ENCODE results near the gene WDR7.
"Not testable (repeated sequence)": the region's sequence is repeated elsewhere in the genome, so short reads cannot be mapped to it uniquely, and the experiment has no call there.

The WDR7 gene

GRCh38 chr18:56654280-56654679 is 3.1 kb downstream of the WDR7 start:
- not testable (repeated sequence) for DNase-seq (ENCODE audit: low read depth in 2 of 2)

DNA sequence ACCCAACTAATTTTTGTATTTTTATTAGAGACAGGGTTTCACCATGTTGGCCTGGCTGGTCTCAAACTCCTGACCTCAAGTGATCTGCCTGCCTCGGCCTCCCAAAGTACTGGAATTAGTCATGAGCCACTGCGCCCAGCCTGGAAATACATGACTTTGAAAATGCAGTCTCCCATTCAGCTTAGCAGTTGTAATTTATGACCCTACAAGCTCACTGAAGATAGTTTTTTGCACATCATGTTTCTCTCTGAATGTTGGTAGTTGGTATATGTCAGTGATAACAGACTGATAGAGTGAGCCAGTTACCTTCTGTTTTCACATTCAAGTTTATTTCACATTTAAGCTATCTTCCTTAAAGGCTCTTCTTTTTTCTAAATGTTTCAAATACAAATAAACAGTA is 7.1 kb downstream of the WDR7 start:
- no peak for DNase-seq (ENCODE audit: low read depth in 2 of 2)

DNA sequence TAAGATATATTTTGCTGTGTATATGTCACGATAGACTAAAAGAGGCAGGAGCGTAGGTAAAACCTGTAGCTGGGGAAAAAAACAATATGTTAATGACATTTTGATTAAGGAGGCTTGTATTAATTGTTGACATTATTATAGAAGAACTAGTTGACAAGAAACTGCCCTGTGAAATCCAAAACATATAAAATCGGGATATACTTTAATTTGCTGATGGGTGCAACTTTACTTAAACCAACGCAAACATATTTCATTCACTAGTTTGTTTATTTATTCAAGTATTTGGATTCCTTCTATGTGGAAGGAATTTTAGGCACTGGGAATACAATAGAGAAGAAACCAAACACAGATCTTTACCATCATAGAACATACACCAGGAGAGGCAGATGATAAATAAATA is 8.0 kb downstream of the WDR7 start:
- no peak for DNase-seq (ENCODE audit: low read depth in 2 of 2)

DNA sequence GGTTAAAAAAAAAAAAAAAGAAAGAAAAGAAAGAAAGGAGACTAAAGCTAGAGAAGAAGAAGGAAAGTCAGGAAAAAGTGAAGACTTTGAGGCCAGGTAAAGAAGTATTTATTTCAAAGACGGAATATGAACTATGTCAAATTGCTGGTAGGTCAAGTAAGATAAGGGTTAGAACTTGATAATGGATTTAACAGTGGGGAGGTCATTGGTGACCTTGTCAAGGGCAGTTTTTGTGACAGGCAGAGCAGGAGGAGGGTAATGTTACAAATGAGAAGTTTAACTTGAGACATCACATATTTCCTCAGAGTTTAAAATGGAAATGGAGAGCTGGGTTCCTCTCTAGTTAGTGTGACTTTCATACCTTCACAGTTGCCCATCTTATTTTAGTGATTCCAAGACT is 9.5 kb downstream of the WDR7 start:
- DNase-seq (ENCODE audit: low read depth in 2 of 2) = no peak

DNA sequence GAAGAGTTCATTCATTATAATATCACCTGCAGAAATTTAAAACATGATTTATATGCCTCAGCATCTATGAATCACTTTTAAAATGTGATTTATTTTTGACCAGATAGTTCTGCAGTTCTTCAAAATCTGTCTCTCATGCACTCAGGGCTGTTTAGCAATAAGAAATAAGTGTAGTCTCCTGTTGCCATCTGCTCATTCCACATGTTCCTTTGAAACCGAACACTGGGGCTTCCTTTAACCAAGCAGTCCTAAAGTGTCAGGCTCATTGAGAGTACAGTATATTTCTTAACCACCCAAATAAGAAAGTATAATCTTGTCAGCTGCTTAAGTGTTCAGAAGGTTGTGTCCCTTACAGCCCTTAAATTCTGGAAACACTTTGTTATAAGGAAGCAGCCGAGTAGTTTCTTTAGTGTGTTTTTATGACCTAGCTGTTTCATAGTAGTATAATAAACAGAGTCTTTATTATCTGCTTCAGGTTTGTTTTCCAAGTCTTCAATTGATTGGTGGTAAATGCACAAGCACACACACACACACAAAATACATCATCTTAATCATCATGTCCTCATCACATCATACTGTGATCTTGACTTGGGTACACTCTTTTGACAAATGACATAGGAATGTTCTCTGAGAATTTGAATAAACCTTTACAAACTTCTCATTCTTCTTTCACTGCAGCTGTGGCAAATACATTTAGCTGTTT is 10.4 kb downstream of the WDR7 start:
- no peak for DNase-seq (ENCODE audit: low read depth in 2 of 2)

DNA sequence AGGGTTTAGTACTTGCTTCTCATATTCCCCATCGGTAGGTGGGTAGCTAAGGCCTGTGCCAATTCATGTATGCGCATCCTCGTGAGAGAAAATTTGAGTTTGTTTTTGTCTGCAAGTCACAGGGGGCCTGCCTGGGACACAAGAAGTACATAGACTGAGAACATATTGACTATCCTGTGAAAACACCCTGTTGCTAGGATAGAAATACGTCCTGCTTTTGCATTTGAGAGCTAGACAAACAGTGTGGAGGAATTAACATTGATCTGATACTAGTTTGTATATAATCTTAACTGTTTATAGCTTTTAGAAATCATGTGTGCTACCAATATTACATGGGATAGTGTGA is 10.9 kb downstream of the WDR7 start:
- no peak for DNase-seq (ENCODE audit: low read depth in 2 of 2)

GRCh38 chr18:56662502-56662901 is 11.3 kb downstream of the WDR7 start:
- no peak for DNase-seq (ENCODE audit: low read depth in 2 of 2)

- no peak for DNase-seq (ENCODE audit: low read depth in 2 of 2)
Observed at GRCh38 chr18:56662902-56663301, 11.7 kb downstream of the WDR7 start.

DNA sequence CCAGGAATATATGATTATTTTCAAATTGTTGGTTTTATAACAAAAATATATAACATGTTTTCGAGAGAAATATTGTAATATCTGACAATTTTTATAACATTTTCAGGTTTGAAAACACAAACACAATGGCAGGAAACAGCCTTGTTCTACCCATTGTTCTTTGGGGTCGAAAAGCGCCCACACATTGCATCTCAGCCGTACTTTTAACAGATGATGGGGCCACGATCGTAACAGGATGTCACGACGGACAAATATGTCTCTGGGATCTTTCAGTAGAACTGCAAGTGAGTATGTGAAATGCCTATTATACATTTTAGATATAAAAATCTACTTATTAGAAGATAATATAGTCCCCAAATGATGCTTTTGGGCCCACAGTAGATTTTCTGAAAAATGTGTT is 21.2 kb downstream of the WDR7 start:
- no peak for DNase-seq (ENCODE audit: low read depth in 2 of 2)

- no peak for DNase-seq (ENCODE audit: low read depth in 2 of 2)
Observed at GRCh38 chr18:56672981-56673380, 21.8 kb downstream of the WDR7 start.

DNA sequence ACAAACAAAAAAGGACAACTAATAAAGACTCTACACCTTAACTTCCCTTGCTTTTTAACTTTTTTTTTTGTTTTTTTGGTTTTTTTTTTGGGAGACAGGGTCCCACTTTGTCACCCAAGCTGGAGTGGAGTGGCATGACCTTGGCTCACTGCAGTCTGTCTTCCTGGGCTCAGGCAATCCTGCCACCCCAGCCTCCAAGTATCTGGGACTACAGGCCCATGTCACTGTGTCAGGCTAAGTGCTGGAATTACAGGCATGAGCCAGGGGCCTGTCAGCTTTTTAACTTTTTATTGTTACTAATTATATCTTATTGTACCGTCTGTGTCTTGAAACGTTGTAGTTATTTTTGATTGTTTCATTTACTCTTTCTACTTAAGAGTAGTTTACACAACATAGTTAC is 25.5 kb downstream of the WDR7 start:
- DNase-seq (ENCODE audit: low read depth in 2 of 2) = no peak

DNA sequence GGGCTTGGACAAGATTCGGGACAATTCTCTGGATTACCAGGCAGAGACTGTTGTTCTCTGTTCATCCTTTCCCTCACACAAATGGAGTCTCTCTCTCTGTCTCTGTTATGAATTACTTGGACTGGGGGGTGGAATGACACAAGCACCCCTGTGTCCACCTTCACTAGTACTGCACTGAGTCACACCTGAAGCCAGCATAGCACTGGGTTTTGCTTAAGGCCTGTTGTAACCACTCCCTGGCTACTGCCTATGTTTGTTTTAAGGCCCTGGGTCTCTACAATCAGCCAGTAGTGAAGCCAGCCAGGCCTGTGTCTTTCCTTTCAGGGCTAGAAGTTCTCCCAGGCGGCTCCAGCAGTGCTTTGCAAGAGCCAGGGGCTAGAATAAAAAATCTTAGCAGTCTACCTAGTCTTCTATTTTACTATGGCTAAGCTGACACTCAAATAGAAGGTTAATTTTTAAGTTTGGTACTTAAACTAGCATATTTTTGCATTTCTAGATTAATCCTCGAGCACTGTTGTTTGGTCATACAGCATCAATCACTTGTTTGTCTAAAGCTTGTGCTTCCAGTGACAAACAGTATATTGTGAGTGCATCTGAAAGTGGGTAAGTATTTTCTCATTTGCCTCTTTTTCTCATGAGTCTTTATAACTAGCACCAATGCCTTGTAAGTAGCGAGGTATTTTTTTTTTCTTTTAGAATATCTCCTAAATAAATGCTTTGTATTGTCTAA is 27.8 kb downstream of the WDR7 start:
- DNase-seq (ENCODE audit: low read depth in 2 of 2) = no peak

GRCh38 chr18:56684277-56684676 is 33.1 kb downstream of the WDR7 start:
- no peak for DNase-seq (ENCODE audit: low read depth in 2 of 2)

- DNase-seq (ENCODE audit: low read depth in 2 of 2) = no peak
Observed at GRCh38 chr18:56691530-56691929, 40.4 kb downstream of the WDR7 start.

GRCh38 chr18:56696966-56697365 is 45.8 kb downstream of the WDR7 start:
- DNase-seq (ENCODE audit: low read depth in 2 of 2) = no peak

DNA sequence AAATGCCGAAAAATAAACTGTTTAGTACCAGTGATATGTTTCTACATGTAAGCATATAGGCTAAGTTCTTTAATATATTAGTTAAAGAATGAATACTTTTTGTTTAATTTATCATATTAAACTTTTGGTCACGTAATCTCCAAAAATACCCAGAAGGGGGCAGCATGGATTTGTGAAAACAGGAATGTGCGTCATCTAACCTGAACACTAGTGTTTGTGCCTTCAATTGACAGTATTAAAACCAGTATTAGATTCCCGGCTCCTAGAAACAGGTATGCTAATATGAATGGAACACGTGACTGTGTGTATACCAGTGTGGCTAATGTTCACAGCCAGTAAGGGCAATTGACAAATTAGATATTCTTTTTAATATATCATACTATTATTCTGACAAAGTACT is 51.8 kb downstream of the WDR7 start:
- DNase-seq (ENCODE audit: low read depth in 2 of 2) = no peak

GRCh38 chr18:56709463-56709862 is 58.3 kb downstream of the WDR7 start:
- DNase-seq (ENCODE audit: low read depth in 2 of 2) = peak in 1 of 2 donors; percentile 21

DNA sequence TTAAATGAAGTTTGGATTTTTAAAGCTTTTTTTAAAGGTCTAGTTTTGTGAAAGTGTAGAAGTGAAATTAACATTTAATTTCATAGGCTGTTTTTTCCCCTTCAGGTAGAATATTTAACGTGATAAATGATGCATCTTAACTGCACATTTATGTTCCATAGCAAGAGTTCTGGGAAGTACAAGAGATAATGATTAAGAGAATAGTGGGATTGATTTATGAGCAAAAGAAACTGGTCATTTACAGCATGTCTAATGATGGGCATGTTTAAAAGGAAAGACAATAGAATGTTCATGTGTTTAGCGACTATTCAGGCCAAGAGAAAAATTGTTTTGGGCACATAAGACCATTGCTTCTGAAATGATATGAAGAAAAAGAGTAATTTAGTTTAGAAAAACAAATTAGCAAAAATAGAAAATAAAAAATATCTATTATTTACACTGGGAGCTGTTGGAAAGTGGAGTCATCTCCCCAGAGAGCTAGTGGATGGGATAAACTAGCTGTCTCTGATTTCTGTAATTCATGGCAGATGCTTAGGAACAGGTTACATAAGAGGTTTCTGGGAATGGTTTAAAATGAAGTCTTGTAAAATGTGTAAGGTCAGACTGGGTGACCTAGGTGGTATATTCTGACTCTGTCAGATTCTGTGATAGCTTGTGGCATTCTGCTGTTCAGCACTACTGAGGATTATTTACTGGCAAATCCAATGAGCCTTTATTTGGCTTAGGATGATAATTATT is 60.7 kb downstream of the WDR7 start:
- no peak for DNase-seq (ENCODE audit: low read depth in 2 of 2)

DNA sequence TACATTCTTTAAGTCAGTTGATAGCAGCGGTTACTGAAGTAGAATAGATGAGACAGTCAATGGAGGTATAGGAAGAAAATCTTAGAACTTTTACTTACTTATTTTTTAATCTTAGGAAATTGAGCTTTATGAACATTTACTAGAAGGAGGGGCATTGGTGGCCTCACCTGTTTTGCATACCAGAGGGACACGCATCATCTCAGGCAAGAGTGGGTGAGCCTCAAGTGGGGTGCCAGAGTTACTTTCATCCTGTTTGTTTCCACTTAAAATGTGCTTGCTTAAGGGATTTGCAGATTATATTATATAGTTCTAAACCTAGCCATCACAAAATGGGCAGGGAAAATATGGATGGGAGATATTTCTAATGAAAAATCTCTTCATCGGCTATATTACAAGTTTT is 61.6 kb downstream of the WDR7 start:
- DNase-seq (ENCODE audit: low read depth in 2 of 2) = no peak

DNA sequence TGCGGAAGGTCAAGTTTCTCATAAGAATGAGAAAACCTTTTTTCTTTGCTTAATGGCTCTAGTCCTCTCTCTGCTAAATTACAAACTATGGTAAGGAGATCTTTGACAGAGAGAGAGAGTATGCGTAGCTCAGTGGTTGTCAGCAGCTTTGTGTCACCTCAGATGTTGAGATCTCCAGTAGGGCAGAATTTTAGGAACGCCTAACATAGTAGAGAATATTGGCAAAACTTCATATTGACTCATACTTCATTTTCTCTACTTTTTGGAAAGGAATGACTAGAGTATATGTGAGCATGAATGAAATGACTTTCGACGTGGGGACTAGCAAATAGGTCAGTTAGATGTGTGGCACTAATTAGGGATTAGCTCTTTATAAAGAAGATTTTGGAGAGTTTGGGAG is 64.0 kb downstream of the WDR7 start:
- DNase-seq (ENCODE audit: low read depth in 2 of 2) = no peak

- DNase-seq (ENCODE audit: low read depth in 2 of 2) = no peak
Observed at GRCh38 chr18:56716692-56717146, 65.6 kb downstream of the WDR7 start.

DNA sequence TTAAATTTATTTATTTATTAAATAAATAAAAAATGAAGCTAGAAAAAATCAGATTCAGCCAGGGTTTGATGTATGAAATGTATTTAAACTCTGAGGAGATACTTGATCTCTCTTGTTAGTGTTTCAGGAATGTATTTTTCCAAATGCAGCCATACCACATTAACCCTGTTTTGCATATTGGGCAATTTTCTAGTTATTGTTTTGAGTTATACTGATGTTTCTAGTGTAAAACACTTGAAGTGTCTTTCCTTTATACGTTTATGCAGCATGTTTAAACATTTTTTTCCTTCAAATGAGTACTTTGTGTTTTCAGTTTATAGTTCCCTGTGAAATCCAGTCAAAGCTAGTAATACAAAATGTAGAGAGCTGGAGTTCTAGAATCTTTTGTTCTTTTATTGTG is 69.9 kb downstream of the WDR7 start:
- no peak for DNase-seq (ENCODE audit: low read depth in 2 of 2)

DNA sequence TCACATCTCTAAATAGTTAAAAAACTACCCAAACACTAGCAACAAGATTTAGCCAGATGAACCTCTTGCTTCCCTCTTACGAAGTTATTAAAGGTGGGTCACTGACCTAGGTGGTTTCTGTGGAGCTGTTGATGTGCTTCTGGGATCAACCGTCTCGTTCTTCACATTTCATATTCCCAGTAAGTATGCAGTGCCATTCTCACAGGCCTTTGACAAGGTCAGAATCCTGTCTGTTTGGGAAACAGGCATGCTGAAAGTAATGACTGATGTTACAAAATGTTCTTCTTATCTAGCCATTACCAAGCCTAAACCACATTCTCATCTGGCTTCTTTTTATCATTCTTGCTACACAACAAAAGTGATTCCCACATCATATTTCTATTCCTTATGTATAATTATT is 70.3 kb downstream of the WDR7 start:
- no peak for DNase-seq (ENCODE audit: low read depth in 2 of 2)

Data from activated CD8-positive, alpha-beta memory T cell treated with anti-CD3 and anti-CD28 coated beads for 4 hours (primary cell).